Muscle of leg (tissue), 11 donors: ENCODE results near the gene HS3ST3A1. TPM values are rescaled to one million over a fixed set of nuclear protein-coding genes. Genes with fewer than 3 reads are reported as not detected.
"Not testable (repeated sequence)": the region's sequence is repeated elsewhere in the genome, so short reads cannot be mapped to it uniquely, and the experiment has no call there.

ENCODE experiments used
- DNase-seq: peaks from one replicate; pipeline ENCODE4 v3.0.0; 2013
- H3K27ac ChIP-seq: one replicate; pipeline ENCODE4 v1.5.1; 2013; ENCODE audit warnings: mild to moderate bottlenecking, low read length, control low read depth
- H3K27me3 ChIP-seq: one replicate; pipeline ENCODE4 v1.6.1; 2013; ENCODE audit warnings: low read length; ENCODE audit not compliant: control insufficient read depth, insufficient read depth
- H3K36me3 ChIP-seq: one replicate; pipeline ENCODE4 v1.6.1; 2013; ENCODE audit warnings: low read length; ENCODE audit not compliant: control insufficient read depth, insufficient read depth
- H3K4me1 ChIP-seq: one replicate; pipeline ENCODE4 v1.6.1; 2013; ENCODE audit warnings: low read length; ENCODE audit not compliant: control insufficient read depth, insufficient read depth
- H3K4me3 ChIP-seq: one replicate; pipeline ENCODE4 v1.5.1; 2013; ENCODE audit warnings: low read length, control low read depth
- H3K9me3 ChIP-seq: replicated peaks from 2 replicates; pipeline ENCODE4 v1.6.1; 2013; ENCODE audit warnings: low read depth, low read length; ENCODE audit not compliant: control insufficient read depth
- WGBS: methylation state at CpG from one replicate; pipeline ENCODE4 v1.1.5; 2013; ENCODE audit warnings: missing lambda C conversion rate; ENCODE audit not compliant: insufficient coverage; 5-methylcytosine and 5-hydroxymethylcytosine counted together
- polyA plus RNA-seq, 8 donors: library from polyadenylated mRNA; unstranded; fragments of 120-200 nt; gene quantifications; one replicate each; pipeline versions ENCODE4 v1.2.1 to v1.2.3, GENCODE V29; 2013; ENCODE audit warnings: inconsistent platforms in 1 of 8, low replicate concordance in 1 of 8; ENCODE audit not compliant: insufficient read length in 8 of 8, insufficient read depth in 1 of 8
- total RNA-seq: library from RNA; stranded (reverse); fragments of 120-200 nt; gene quantifications from one replicate; pipeline ENCODE4 v1.2.4, GENCODE V29; 2013

Gene HS3ST3A1
- total and polyA plus RNA-seq, 9 donors = 0.68 to 3.8 (median 2.3) TPM

- no peak overlapping the region for H3K4me3 ChIP-seq
- no peak for DNase-seq
- H3K27ac ChIP-seq = no peak overlapping the region
- H3K36me3 ChIP-seq = no peaks in the 10 kb centered on the region
- no peaks in the 10 kb centered on the region for H3K4me1 ChIP-seq
- no peaks in the 10 kb centered on the region for H3K27me3 ChIP-seq
- whole genome bisulfite sequencing = 100% methylated on average over 2 of the region's 2 CpGs
- H3K9me3 ChIP-seq = no peaks in the 10 kb centered on the region
Observed at GRCh38 chr17:13502263-13502662, 99.5 kb downstream of the HS3ST3A1 start.

GRCh38 chr17:13500947-13501346 is 100.8 kb downstream of the HS3ST3A1 start:
- no peak for DNase-seq
- Histone ChIP-seq H3K27me3 (no peaks in the 10 kb centered on the region), H3K4me3 (no peak overlapping the region), H3K4me1 (no peaks in the 10 kb centered on the region), H3K36me3 (no peaks in the 10 kb centered on the region), H3K9me3 (no peaks in the 10 kb centered on the region), H3K27ac (no peak overlapping the region)
- WGBS = no CpG with 5 or more reads among the region's 7 CpGs

GRCh38 chr17:13498184-13498583 is 103.5 kb downstream of the HS3ST3A1 start:
- no peak overlapping the region for H3K27ac ChIP-seq
- no peak overlapping the region for H3K4me3 ChIP-seq
- H3K36me3 ChIP-seq = no peaks in the 10 kb centered on the region
- DNase-seq = no peak
- 90% methylated on average over 2 of the region's 3 CpGs for WGBS
- H3K9me3 ChIP-seq = no peaks in the 10 kb centered on the region
- H3K4me1 ChIP-seq = no peaks in the 10 kb centered on the region
- no peaks in the 10 kb centered on the region for H3K27me3 ChIP-seq

- not testable (repeated sequence) for H3K4me3 ChIP-seq, H3K27ac ChIP-seq, H3K4me1 ChIP-seq, H3K36me3 ChIP-seq, DNase-seq, H3K27me3 ChIP-seq, H3K9me3 ChIP-seq
- over 99% methylated on average over 12 of the region's 35 CpGs for WGBS
Observed at GRCh38 chr17:13496553-13497056, 105.1 kb downstream of the HS3ST3A1 start.

GRCh38 chr17:13495423-13495822 is 106.3 kb downstream of the HS3ST3A1 start:
- WGBS = no CpG with 5 or more reads among the region's 2 CpGs

GRCh38 chr17:13492737-13493122 is 109.0 kb downstream of the HS3ST3A1 start:
- H3K4me1 ChIP-seq = no peaks in the 10 kb centered on the region
- H3K4me3 ChIP-seq = no peak overlapping the region
- H3K9me3 ChIP-seq = no peaks in the 10 kb centered on the region
- WGBS = 53% methylated on average over 2 of the region's 4 CpGs
- no peaks in the 10 kb centered on the region for H3K27me3 ChIP-seq
- H3K36me3 ChIP-seq = no peaks in the 10 kb centered on the region
- DNase-seq = no peak
- H3K27ac ChIP-seq = no peak overlapping the region

More at GRCh38 chr17:13495423-13495822, 106.3 kb downstream of the HS3ST3A1 start:
- Histone ChIP-seq H3K4me1 (no peaks in the 10 kb centered on the region), H3K9me3 (no peaks in the 10 kb centered on the region), H3K27ac (no peak overlapping the region), H3K4me3 (no peak overlapping the region), H3K36me3 (no peaks in the 10 kb centered on the region), H3K27me3 (no peaks in the 10 kb centered on the region)
- no peak for DNase-seq

- no peak for DNase-seq
- Histone ChIP-seq H3K4me3 (no peak overlapping the region), H3K36me3 (no peaks in the 10 kb centered on the region), H3K27ac (no peak overlapping the region), H3K9me3 (no peaks in the 10 kb centered on the region), H3K27me3 (no peaks in the 10 kb centered on the region), H3K4me1 (no peaks in the 10 kb centered on the region)
- no CpG with 5 or more reads among the region's 7 CpGs for WGBS
Observed at GRCh38 chr17:13491916-13492736, 109.6 kb downstream of the HS3ST3A1 start.

- Histone ChIP-seq H3K27me3 (no peaks in the 10 kb centered on the region), H3K4me3 (no peak overlapping the region), H3K4me1 (no peaks in the 10 kb centered on the region), H3K36me3 (no peaks in the 10 kb centered on the region), H3K9me3 (no peaks in the 10 kb centered on the region), H3K27ac (no peak overlapping the region)
- no CpG with 5 or more reads among the region's 1 CpG for WGBS
- DNase-seq = no peak
Observed at GRCh38 chr17:13491491-13491890, 110.2 kb downstream of the HS3ST3A1 start.

- Histone ChIP-seq H3K36me3 (no peaks in the 10 kb centered on the region), H3K4me3 (no peak overlapping the region), H3K9me3 (no peaks in the 10 kb centered on the region), H3K27ac (no peak overlapping the region), H3K4me1 (no peaks in the 10 kb centered on the region), H3K27me3 (no peaks in the 10 kb centered on the region)
- WGBS = 94% methylated on average over 3 of the region's 5 CpGs
- no peak for DNase-seq
Observed at GRCh38 chr17:13490906-13491482, 110.7 kb downstream of the HS3ST3A1 start.

GRCh38 chr17:13490427-13490826 is 111.3 kb downstream of the HS3ST3A1 start:
- H3K4me3 ChIP-seq = no peak overlapping the region
- H3K27me3 ChIP-seq = no peaks in the 10 kb centered on the region
- no peak overlapping the region for H3K27ac ChIP-seq
- no peaks in the 10 kb centered on the region for H3K4me1 ChIP-seq
- no peaks in the 10 kb centered on the region for H3K36me3 ChIP-seq
- WGBS = 55% methylated on average over 1 of the region's 3 CpGs
- no peaks in the 10 kb centered on the region for H3K9me3 ChIP-seq
- DNase-seq = no peak
